Measurements from ENCODE around the gene DSC1.

DNA sequence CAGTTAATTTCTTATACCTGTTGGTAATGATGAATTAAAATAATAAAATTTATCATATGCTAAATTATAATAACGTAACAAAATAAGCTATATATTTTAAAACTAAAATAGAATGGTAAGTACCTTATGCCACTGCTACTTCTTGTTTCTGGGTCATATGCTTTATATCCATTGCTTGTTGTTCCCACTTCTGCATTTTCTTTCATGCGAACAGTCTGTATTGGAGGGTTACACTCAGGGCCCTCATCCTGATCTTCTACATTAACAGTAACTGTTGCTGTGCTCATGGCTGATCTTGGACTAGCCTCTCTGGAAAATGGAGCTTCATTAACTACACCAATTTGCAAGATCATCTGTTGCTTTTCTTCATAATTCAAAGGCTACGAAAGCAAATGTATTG lies 82.7 kb downstream of the DSC1 start:
- TF ChIP-seq, protein P1, sequence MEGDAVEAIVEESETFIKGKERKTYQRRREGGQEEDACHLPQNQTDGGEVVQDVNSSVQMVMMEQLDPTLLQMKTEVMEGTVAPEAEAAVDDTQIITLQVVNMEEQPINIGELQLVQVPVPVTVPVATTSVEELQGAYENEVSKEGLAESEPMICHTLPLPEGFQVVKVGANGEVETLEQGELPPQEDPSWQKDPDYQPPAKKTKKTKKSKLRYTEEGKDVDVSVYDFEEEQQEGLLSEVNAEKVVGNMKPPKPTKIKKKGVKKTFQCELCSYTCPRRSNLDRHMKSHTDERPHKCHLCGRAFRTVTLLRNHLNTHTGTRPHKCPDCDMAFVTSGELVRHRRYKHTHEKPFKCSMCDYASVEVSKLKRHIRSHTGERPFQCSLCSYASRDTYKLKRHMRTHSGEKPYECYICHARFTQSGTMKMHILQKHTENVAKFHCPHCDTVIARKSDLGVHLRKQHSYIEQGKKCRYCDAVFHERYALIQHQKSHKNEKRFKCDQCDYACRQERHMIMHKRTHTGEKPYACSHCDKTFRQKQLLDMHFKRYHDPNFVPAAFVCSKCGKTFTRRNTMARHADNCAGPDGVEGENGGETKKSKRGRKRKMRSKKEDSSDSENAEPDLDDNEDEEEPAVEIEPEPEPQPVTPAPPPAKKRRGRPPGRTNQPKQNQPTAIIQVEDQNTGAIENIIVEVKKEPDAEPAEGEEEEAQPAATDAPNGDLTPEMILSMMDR (IDR thresholded peaks at IDR 0.05): no peak
- no peak for TF ChIP-seq POLR2A (IDR thresholded peaks at IDR 0.05)

Data from adrenal gland (tissue), 5 donors.